Activated T-helper 2 cell treated with anti-CD3 and anti-CD28 coated beads, Interferon-gamma antibody, Interleukin-2, Interleukin-4, amounts not matched to agents 10 μg/mL and 5 μg/mL and 100 μg/mL, durations not matched to agents 14 hours and 24 hours and 36 hours (primary cell): ENCODE results near the gene SMIM44. TPM values are rescaled to one million over a fixed set of nuclear protein-coding genes. Genes with fewer than 3 reads are reported as not detected.
A peak's percentile ranks its signal among the peaks of the same experiment; 100 is the strongest.

Experiments used
- DNase-seq: peaks from one replicate; pipeline ENCODE4 v3.0.0; 2021; ENCODE audit warnings: low spot score
- H3K27ac Mint-ChIP-seq: one replicate; pipeline ENCODE4 v1.8.0; 2021; ENCODE audit warnings: mixed read lengths
- H3K27me3 Mint-ChIP-seq: one replicate; pipeline ENCODE4 v1.8.0; 2021; ENCODE audit warnings: low read depth, mixed read lengths
- H3K36me3 Mint-ChIP-seq: one replicate; pipeline ENCODE4 v1.8.0; 2021; ENCODE audit warnings: low read depth, mixed read lengths
- H3K4me1 Mint-ChIP-seq: one replicate; pipeline ENCODE4 v1.8.0; 2021; ENCODE audit warnings: low read depth, mixed read lengths
- H3K4me3 Mint-ChIP-seq: one replicate; pipeline ENCODE4 v1.8.0; 2021; ENCODE audit warnings: low read depth, mild to moderate bottlenecking, moderate library complexity, mixed read lengths
- H3K9me3 Mint-ChIP-seq: one replicate; pipeline ENCODE4 v1.8.0; 2021; ENCODE audit warnings: mixed read lengths
- intact Hi-C: fragments of 100-400 bp; cut with micrococcal nuclease; formaldehyde crosslinking; loops from one replicate; pipeline ENCODE4 v1.15.1; 2023
- total RNA-seq: library from RNA; stranded (reverse); gene quantifications from 2 replicates; pipeline ENCODE4 v1.2.3, GENCODE V29; 2022

The SMIM44 gene
- total RNA-seq, 1 donor from 2014 or later = not detected

DNA sequence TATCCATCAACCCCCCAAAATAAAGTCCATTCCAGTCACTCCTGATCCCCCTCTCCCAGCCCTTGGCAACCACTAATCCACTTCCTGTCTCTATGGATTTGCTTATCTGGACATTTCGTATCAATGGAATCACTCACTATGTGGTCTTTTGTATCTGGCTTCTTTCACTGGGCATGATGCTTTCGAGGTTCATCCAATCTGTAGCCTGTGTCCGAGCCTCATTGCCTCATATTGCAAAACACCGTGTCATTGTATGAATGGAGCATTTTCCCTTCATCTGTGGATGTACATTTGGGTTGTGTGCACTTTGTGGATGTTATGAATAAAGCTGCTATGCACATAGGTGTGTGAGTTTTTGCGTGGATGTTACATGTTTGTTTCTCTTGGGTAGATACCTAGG lies 21.5 kb upstream of the SMIM44 start:
- H3K4me1 Mint-ChIP-seq = peaks cover 37% of the 10 kb centered on the region
- intact Hi-C loops = no loop called here
- H3K9me3 Mint-ChIP-seq = no peaks in the 10 kb centered on the region
- H3K27ac Mint-ChIP-seq = peak overlapping the region; percentile 23
- no peak for DNase-seq
- peak overlapping the region; percentile 4 for H3K4me3 Mint-ChIP-seq
- H3K27me3 Mint-ChIP-seq = no peaks in the 10 kb centered on the region
- peaks cover 26% of the 10 kb centered on the region for H3K36me3 Mint-ChIP-seq

DNA sequence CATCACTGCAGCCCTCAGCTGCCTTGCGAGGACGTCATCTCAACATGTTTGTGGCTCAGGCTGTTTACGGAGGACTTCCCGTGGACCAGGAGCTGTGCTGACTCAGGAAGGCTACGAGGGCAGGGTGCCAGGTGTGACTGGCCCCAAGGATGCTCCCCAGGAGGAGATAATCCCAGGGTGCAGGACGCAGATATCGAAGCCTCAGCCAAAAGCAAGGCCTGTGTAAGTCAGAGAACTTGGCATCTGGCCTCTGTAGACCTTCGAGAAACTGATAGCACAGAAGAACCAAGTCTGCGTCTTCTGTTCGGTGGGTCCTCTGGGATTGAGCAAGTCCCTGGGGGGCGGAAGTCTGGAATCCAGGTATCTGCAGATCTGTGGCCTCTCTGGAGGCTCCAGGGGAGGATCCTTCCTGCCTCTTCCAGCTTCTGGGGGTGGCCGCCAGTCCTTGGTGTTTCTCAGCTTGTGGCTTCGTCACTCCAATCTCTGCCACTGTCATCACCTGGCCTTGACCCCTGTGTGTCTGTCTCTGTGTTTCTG lies 19.9 kb upstream of the SMIM44 start:
- H3K9me3 Mint-ChIP-seq = no peaks in the 10 kb centered on the region
- H3K27ac Mint-ChIP-seq = no peak overlapping the region
- no peak overlapping the region for H3K4me3 Mint-ChIP-seq
- DNase-seq = no peak
- H3K27me3 Mint-ChIP-seq = no peaks in the 10 kb centered on the region
- H3K36me3 Mint-ChIP-seq = peaks cover 19% of the 10 kb centered on the region
- H3K4me1 Mint-ChIP-seq = peaks cover 29% of the 10 kb centered on the region
- intact Hi-C loops = no loop called here

DNA sequence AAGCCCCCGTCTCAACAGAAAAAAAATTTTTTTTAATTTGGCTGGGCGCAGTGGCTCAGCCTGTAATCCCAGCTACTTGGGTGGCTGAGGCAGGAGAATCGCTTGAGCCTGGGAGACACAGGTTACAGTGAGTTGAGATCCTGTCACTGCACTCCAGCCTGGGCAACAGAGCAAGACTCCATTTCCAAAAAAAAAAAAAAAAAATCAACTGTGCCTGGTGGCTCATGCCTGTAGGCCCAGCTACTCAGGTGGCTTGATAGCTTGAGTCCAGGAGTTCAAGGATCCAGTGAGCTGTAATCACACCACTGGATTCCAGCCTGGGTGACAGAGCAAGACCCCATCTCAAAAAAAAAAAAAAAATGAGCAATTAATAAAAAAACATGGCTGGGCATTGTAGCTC lies 18.5 kb upstream of the SMIM44 start:
- H3K4me3 Mint-ChIP-seq = no peak overlapping the region
- H3K4me1 Mint-ChIP-seq = peaks cover 21% of the 10 kb centered on the region
- H3K36me3 Mint-ChIP-seq = peaks cover 24% of the 10 kb centered on the region
- no peak overlapping the region for H3K27ac Mint-ChIP-seq
- DNase-seq = no peak
- H3K9me3 Mint-ChIP-seq = no peaks in the 10 kb centered on the region
- H3K27me3 Mint-ChIP-seq = no peaks in the 10 kb centered on the region
- intact Hi-C loops = loop anchor here (2.0 kb wide), 1 partner anchor 71 kb away; the partner anchor contains the start of gene HMG20B

DNA sequence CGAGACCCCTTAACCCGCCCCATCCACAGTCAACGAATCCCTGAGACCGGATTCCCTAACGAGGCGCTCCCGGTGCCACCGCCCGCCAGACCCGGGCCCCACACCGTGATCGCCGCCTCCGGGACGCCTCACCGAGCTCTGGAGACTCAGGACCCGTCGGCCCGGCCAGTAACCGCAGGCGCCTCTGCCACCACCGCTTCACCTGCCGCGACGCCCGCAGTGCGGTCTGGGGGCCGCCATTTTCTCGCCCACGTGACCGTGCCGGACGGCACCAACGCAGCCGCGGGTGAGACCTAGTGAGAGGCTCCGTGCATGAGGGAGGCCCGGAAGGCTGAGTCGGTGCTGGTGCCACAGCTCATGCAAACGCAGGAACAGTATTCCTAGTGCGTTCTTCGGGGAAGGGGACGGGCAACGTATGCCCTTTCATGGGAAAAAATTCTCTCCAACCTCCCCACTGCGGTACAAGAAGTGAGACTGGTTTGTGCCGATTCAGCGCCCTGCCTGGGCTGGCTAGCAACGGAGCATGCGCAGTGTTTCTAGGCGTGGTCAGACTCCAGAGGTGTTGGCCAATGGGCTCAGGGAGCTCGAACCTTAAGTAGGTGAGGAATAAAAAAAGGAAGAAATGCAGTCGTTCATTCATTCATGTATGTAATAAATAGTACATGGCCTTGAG lies 17.3 kb upstream of the SMIM44 start, which contains the start of gene DOHH:
DOHH (minus strand) TSS at position 246 of the 673 bp plus-strand sequence. CDS start 3,860 bp downstream, outside the sequence.
- H3K4me1 Mint-ChIP-seq = peaks cover 17% of the 10 kb centered on the region
- peaks cover 28% of the 10 kb centered on the region for H3K36me3 Mint-ChIP-seq
- peak within 1 kb of the TSS; percentile 96 for H3K4me3 Mint-ChIP-seq
- no peaks in the 10 kb centered on the region for H3K9me3 Mint-ChIP-seq
- DNase-seq = peak; percentile 93
- peak within 1 kb of the TSS; percentile 99 for H3K27ac Mint-ChIP-seq
- intact Hi-C loops = loop anchor here (2.0 kb wide), 1 partner anchor 72 kb away; the partner anchor contains the start of gene HMG20B
- no peaks in the 10 kb centered on the region for H3K27me3 Mint-ChIP-seq

DNA sequence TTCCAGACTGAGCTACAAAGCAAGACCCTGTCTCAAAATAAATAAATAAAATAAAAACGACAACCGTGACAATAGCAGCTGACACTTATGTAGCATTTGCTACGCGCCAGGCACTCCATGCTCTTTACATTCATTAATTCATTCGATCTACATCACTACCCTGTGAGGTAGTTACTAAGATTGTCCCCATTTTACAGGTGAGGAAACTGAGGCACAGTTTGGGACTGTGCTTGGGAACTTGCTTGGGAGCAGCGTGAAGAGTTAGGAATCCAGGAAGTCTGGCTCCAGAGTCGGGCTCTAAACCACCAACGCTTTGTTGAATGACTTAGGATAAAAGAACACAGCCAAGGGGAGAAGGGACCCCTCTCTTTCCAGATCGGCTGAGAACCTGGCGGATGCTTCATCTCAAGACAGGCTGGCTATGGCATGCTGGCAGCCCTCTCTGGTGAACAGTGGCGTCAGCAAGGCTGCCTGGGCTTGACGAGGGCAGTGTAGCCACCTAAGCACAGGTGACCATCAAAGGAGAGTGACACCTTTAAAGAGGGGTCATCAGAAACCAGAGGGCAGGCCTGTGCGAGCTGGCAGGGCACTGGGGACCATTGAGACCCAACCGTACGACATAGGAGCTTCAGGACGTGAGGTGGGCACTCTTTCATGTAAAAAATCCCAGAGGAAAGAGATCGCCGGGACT lies 16.6 kb upstream of the SMIM44 start:
- Mint-ChIP-seq H3K9me3 (no peaks in the 10 kb centered on the region), H3K4me1 (peaks cover 15% of the 10 kb centered on the region), H3K27me3 (no peaks in the 10 kb centered on the region), H3K36me3 (peaks cover 34% of the 10 kb centered on the region), H3K4me3 (peak overlapping the region; percentile 96), H3K27ac (peak overlapping the region; percentile 99)
- DNase-seq = no peak
- intact Hi-C loops = loop anchor here (2.0 kb wide), 1 partner anchor 73 kb away; the partner anchor contains the start of gene HMG20B

DNA sequence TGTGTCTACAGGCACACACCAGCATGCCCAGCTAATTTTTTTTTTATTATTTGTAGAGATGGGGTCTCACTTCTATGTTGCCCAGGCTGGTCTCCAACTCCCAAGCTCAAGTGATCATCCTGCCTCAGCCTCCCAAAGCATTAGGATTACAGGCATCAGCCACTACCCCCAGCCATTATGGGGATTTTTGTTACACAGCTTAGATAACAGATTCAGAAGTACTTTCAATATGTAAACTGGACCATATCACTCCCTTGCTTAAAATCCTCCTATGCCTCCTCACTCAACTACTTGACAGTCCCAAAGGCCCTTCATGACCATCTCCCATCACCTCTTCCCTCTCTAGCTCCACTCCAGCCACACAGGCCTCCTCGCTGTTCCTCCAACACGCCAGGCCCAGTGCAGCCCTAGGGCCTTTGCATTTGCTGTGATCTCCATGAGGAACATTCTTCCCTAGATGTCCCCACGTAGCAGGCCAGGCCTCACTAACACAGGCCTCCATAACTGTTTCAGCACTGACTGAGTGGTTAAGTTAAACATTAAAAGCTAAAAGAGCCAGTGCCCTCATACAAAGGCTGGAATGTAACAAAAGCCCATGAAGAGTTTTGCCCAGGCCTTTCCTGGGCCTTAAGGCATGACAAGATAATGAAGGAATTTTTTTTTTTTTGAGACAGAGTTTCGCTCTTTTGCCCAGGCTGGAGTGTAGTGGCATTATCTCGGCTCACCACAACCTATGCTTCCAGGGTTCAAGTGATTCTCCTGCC lies 14.7 kb upstream of the SMIM44 start:
- DNase-seq = no peak
- intact Hi-C loops = no loop called here
- Mint-ChIP-seq H3K9me3 (no peaks in the 10 kb centered on the region), H3K4me1 (peaks cover 15% of the 10 kb centered on the region), H3K36me3 (peaks cover 43% of the 10 kb centered on the region), H3K27me3 (no peaks in the 10 kb centered on the region), H3K27ac (no peak overlapping the region), H3K4me3 (no peak overlapping the region)

DNA sequence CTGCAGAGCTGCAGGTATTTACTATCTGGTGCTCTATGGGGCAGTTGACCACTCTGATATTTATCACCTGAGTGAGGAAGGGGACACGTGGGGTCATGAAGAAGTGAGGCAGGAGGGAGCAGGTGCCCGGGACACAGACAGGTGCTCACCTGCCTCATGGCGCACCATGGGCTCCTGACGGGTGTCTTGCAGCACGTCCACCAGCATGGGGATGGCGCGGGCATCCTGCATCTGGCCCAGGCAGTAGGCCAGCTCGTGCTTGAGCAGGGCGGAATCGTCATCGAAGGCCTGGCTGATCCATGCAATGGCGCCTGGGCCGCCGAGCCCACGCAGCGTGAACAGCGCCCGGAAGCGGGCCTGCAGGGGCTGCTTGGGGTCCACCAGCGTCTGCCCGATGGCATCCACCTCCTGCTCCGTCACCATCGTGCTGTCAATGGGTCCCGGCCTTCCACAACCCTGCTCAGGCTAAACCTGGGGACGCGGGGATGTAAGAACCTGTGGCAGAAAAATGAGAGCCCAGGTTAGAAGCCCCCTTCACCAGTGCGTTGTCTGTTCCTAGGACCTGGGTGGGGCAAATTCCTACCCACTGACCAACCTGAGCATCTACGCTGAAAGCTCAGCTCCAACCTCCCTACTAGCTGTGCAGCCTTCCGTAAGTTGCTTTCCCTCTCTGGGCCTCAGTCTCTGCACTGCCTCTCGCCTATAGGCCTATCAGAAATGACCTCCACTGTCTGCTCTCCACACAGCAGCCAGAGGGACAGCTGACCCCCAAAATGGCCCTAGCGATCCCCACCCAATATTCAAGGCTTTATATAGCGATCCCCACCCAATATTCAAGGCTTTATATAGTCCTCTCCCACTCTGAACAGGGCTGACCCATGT lies 13.4 kb upstream of the SMIM44 start:
- no peak overlapping the region for H3K4me3 Mint-ChIP-seq
- H3K36me3 Mint-ChIP-seq = peaks cover 48% of the 10 kb centered on the region
- H3K27me3 Mint-ChIP-seq = no peaks in the 10 kb centered on the region
- no peaks in the 10 kb centered on the region for H3K9me3 Mint-ChIP-seq
- intact Hi-C loops = no loop called here
- no peak for DNase-seq
- H3K27ac Mint-ChIP-seq = no peak overlapping the region
- peaks cover 15% of the 10 kb centered on the region for H3K4me1 Mint-ChIP-seq

DNA sequence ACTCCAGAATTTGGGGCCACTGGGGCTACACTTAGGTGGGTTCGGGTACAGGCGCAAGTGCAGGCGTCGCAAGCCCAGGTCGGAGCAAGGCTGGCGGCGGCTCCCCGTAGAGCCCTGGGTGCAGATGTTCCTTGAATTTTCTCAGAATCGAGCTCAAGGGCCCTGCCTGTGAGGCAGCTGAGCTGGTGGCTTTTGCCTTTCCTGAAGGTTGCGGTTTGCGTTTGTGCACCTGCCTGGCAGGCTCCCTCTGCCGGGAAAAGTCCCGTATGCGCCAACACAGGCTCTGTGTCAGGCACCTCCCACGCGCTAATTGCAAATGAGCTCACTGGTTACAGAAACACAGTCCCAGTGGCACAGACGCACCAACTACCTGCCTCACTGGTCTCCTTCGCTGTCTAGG lies 11.3 kb upstream of the SMIM44 start:
- Mint-ChIP-seq H3K9me3 (no peaks in the 10 kb centered on the region), H3K27me3 (no peaks in the 10 kb centered on the region), H3K36me3 (peaks cover 48% of the 10 kb centered on the region), H3K4me1 (peaks cover 7% of the 10 kb centered on the region), H3K27ac (no peak overlapping the region), H3K4me3 (no peak overlapping the region)
- peak; percentile 31 for DNase-seq
- intact Hi-C loops = no loop called here

DNA sequence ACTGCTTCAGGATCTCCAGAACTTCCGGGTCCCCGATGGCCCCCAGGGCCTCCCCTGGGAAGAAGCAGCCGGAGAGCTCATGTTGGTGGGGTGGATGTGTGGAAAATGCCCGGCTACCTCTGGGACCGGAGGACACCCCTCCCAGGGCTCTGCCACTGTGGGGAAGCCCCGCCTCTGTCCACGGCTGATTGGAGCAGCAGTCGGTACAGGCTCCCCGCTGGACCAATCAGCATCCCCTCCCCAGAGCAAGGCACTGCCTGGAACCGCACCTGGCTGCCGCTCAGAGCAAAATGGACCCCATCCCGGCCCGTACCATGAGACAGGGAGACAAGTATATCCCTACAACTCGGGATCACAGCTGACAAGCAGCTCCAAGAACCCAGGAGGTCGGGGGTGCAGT lies 10.8 kb upstream of the SMIM44 start:
- Mint-ChIP-seq H3K9me3 (no peaks in the 10 kb centered on the region), H3K36me3 (peaks cover 45% of the 10 kb centered on the region), H3K27ac (no peak overlapping the region), H3K27me3 (no peaks in the 10 kb centered on the region), H3K4me3 (peak overlapping the region; percentile 21), H3K4me1 (peaks cover 5% of the 10 kb centered on the region)
- DNase-seq = no peak
- intact Hi-C loops = no loop called here

DNA sequence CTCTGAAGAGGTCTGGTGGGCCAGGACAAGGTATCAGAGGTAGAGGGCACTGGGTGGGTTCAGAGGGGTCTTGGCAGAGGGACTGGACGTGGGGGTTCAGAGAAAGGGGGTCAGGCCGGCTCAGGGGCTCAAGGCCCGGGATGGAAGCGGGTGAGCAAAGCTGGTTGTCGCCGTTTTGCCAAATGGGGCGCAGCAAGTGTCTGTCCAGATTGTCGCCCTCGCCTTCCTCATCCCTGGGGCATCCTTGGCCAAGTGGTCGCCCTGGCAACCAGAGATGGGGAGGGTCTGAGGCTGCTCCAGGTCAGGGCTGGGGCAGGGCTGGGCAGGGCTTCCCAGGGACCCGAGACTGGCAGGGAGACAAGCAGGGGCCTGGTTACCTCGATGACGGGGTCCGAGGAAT lies 10.4 kb upstream of the SMIM44 start:
- no peak for DNase-seq
- no peaks in the 10 kb centered on the region for H3K27me3 Mint-ChIP-seq
- intact Hi-C loops = no loop called here
- H3K36me3 Mint-ChIP-seq = peaks cover 42% of the 10 kb centered on the region
- H3K9me3 Mint-ChIP-seq = no peaks in the 10 kb centered on the region
- H3K4me1 Mint-ChIP-seq = peaks cover 3% of the 10 kb centered on the region
- no peak overlapping the region for H3K27ac Mint-ChIP-seq
- no peak overlapping the region for H3K4me3 Mint-ChIP-seq

DNA sequence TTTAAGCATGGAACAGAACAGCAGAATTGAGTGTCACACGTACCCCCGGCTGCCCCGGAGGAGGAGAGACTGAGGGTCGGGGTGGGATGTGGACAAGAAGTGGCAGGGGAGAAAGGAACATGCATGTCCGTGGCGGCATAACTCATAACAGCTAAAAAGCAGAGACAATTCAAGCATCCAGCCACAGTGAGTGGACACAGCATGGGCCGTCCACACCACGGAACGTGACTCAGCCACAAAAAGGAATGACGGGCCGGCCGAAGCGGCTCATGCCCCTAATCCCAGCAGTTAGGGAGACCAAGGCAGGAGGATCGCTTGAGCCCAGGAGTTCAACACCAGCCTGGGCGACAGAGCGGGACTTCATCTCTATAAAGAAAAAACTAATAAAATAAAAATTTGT lies 9.7 kb upstream of the SMIM44 start:
- H3K4me1 Mint-ChIP-seq = peaks cover 3% of the 10 kb centered on the region
- no peak for DNase-seq
- H3K27ac Mint-ChIP-seq = no peak overlapping the region
- intact Hi-C loops = no loop called here
- H3K4me3 Mint-ChIP-seq = no peak overlapping the region
- no peaks in the 10 kb centered on the region for H3K27me3 Mint-ChIP-seq
- H3K36me3 Mint-ChIP-seq = peaks cover 40% of the 10 kb centered on the region
- no peaks in the 10 kb centered on the region for H3K9me3 Mint-ChIP-seq
